Epidermal melanocyte (primary cell): Measurements from ENCODE around the gene ODC1.
"Not testable (repeated sequence)": the region's sequence is repeated elsewhere in the genome, so short reads cannot be mapped to it uniquely, and the experiment has no call there.

Experiments used
- DNase-seq: peaks from one replicate; pipeline ENCODE4 v3.0.0; 2011; ENCODE audit warnings: low spot score; ENCODE audit not compliant: insufficient read length

Gene ODC1

DNA sequence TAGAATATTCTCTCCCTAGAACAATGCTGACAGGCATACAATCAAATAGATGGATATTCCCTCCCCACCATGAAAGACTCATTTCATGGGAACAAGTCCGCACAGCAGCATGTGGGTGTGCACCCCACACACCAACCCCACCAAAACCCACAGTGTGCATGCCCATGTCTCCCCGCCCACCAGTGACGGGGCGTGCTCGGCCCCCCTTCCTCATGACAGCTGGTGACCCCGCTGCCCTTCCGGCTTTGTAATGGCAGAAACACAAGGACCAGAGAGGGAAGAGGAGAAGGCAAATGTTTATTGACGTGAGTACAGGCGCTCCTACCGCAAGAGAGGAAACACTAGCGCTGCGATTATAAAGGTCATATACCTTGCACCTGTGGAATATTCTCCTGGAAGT lies 30.8 kb upstream of the ODC1 start:
- DNase-seq: no peak

GRCh38 chr2:10478298-10478625 lies 30.1 kb upstream of the ODC1 start:
- no peak for DNase-seq

- no peak for DNase-seq
These were observed 29.5 kb upstream of the ODC1 start for GRCh38 chr2:10477443-10478297.

GRCh38 chr2:10476723-10477442 lies 28.8 kb upstream of the ODC1 start:
- DNase-seq: no peak

DNA sequence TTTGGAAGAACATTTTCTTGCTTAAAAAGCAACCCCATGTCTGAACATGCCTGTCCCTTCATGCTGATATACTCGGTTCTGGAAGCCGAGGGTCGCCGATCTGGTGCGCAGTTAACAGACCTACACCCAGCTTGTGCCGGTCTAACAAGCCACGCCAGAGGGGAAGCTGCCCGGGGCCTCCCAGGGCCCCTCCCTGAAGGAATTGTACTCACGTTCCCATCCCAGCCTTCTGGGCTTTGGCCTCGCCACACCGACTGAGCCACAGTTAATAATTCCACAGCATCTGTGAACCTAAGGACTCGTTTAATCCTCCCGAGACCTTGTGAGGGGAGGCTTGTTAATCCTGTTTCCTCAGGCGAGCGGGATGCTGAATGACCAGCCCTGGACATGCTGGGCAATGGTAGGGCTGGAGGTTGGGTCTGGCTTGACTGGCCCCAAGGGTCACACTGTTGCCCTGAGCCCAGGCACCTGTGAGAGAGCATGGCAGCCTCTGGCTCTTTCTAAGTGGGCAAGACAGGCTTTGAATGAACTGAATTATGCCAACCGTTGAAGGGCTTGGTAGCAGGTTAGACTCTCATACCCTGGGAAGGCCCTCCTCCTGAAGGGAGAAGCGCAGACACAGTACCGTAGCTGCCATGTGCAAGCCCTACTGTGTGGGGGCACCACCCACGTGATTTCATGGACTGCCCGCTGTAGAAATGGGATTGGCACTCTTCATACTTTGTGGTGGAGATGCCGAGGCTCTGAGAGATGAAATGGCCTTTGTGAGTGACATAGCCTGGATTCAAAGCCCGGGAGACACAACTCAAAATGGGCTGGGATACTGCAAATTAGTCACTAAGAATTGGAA lies 27.9 kb upstream of the ODC1 start:
- DNase-seq: no peak

DNA sequence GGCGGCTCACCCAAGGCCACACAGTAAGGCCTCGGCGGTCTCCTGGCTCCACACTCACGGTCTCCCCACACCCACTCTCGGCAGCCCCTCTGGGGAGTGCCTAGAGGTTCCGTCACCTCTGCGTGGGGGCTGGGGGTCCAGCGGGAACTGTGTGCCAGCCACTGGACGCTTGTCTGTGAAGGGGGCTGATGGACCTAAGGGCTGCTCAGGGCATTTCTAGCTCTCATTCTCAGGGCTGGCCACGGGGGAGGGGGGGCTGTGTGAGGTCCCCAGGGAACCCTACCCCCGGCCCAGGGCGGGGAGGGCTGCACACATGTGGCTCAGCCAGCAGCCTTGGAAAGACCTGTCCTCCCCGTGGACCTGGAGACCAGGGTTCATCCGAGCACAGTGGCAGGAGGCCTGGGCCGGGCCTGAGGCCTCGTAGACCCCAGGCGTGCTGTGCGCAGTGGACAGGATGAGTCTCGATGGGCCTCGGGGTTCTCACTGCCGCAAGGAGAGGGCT lies 27.1 kb upstream of the ODC1 start:
- DNase-seq: no peak

DNA sequence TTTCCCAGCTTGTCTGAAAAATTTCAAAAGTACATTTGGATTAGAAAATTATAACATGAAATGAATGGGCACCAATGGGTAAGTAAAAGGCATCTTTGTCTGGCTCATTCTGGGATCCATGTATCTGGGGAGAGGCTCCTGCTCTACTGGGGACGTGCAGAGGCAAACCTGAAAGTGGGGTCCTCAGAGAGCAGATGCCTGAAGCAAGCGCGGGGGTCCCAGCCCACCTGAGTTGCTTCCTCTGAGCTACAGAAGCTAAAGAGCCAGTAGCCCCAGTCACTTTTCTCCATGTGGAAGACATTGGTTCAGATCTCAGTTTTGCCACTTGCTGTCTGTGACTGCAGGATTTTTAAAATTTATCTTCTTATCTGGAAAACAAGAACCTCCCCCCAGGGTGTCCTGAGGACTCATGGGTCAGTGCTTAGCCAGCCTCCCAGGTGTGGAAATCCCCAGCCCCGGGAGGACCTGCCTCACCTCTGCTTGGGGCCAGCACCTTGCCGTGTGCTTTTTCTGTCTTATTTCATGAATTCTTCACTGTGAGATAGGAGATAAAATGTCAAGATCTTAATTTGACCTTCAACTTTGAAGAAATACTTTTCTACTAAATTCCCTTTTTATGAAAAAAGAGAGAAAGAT lies 25.1 kb upstream of the ODC1 start:
- DNase-seq: no peak

GRCh38 chr2:10471955-10472354 lies 23.8 kb upstream of the ODC1 start:
- DNase-seq: no peak

DNA sequence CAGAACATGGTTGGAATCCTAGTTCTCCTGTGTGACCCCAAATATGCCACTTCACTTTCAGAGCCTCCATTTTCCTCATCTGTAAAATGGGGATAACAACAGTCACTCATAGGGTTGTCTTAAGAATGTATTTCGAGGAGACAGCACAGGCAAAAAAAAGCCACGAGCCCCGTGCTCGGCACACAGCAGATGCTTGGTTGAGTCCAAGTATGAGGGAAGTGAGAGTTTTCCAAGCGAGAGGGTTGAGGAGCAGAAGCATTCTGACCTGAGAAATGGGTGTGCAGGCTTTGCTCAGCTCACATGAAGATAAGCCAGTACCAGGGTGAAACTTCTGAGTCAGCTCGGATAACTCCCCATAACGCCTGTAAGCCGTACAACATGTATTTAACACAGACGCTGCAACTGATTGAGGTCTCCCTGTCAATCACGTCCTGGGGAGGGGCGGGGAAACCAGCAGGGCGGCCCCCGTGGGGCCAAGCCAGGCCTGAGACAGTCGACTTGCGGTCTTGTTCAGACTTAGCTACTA lies 23.0 kb upstream of the ODC1 start:
- DNase-seq: no peak

GRCh38 chr2:10469955-10470608 lies 22.0 kb upstream of the ODC1 start:
- no peak for DNase-seq

GRCh38 chr2:10469301-10469700 lies 21.2 kb upstream of the ODC1 start:
- DNase-seq: no peak

DNA sequence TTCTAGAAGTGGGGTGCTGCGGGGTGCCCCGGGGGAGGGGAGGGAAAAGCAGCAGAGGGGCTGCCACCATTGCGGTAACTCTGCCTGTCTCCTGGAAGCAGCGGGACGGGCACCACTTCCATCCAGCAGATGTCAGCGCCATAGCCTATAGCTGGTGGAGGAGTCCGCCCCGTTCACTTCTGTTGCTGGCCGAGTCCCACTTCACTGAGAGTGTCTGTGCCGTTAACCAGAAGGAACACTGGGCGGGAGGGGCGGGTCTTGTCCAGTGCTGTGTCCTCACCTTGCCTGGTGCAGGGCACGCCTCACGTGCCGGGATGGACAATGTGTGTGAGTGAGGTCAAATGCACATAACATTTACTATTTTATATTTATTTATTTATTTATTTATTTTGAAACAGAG lies 19.3 kb upstream of the ODC1 start:
- no peak for DNase-seq

DNA sequence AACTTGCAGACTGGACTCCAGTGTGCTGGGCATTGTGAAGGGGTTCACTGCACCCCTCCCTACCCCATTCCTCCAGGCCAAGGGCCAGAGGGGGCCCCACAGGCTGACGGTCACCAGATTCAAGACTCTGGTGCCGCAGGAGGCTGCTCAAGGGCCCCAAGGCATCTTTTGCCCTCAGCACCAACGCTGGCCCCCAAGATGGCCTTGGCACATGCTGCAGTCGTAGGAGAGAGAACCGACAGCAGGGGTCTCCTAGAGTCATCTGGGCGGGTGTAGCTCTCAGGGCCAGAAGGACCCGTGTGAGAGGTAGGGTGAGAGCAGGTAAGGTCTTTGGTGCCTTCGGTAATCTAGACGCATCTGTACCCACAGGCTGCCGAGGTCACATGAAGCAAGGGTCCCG lies 18.7 kb upstream of the ODC1 start:
- DNase-seq: no peak

DNA sequence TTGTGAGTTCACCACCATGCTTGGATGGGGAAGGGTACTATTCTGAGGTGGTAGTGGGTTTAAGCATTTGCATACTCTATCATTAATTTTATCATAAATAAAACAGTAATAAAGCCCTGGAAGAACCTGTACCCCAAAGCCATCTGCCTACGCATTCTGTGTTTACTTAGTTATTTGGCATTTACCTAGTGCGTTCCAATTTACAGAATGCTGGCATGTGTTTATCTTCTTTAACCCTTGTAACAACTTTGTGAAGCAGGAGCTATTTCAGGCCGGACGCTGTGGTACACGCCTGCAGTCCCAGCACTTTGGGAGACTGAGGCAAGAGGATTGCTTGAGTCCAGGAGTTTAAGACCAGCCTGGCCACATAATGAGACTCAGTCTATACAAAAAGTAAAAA lies 17.8 kb upstream of the ODC1 start:
- no peak for DNase-seq

DNA sequence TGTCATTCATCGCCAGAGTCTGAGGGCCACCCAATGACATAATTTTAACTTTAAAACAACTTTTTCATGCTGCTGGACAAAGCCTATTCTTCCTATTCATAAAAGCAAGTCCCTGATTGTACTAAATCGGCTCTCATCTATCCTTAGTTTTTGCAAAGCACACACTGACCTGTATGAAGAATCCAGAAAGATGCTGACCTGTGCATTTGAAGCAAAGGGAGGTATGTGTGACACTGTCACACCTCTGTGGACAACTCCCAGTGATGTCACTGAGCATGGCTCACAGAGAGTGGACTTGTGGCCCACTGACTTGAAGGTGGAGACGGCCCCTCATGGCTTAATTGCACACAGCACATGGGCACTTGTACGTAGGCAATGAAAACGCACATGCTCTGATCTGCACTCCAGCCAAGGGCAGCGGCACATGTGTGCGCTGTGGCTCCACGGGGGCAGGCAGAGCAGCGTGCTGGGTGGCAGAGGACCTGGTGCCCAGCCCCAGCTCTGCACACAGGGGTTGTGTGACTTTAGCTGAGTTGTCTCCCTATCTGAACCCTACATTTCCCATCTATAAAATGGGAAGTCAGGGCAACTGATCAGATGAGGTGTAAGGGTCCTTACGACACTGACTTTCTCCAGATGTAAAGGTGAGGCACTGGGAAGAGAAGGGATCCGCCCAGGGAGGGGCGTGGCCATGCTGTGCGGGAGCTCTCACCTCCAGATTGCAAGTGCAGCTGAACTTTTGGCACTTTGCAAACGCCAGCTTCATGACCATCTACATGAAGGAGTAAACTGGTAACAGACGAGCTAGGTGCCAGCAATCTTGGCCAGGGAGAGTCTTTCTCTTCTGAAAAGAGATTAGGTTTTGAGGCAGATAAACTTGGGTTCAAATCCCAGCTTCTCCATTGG lies 14.3 kb upstream of the ODC1 start:
- no peak for DNase-seq

GRCh38 chr2:10460366-10460796 lies 12.3 kb upstream of the ODC1 start:
- DNase-seq: no peak

DNA sequence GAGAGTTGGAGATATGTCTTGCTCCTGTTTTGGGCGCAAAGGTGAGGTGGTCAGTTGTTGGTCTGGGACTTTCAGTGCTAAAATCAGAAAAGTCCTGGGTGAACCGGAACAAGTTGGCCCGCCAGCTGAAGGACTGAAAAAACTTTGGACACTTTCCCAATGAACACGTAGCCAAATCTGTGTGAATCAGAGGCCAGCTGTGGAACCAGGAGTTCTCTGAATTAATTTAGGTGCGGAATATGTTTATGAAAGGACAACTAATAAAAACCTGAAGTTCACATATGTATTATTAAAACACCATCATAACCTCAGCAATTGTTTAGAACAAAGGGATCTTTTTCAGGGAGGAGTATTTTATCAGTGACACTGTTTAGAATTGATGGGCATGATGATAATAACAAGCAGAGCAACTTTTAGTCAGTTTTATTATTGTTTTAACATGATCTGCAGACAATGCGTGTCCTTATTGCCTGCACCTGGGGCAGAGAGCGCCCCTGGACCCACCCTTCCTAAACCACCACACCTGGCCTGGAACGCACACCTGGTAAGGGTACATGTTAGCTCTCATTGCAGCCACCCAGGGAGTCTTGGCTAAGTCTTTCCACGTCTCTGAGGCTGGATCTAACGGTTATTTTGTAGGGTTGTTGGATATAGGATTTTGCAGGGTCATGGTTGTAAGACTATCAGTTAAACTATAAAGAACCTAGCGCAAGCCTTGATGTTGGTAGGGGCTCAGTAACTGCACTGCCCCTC lies 9.9 kb upstream of the ODC1 start:
- DNase-seq: no peak

DNA sequence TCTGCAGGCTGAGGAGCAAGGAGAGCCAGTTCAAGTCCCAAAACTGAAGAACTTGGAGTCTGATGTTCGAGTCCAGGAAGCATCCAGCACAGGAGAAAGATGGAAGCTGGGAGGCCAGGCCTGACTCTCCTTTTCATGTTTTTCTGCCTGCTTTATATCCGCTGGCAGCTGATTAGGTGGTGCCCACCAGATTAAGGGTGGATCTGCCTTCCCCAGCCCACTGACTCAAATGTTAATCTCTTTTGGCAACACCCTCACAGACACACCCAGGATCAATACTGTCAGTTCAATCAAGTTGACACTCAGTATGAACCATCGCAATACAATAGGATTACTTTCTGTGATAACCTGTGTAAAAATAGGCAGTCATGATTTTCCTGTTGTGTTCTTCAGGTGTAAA lies 9.1 kb upstream of the ODC1 start:
- DNase-seq: not testable (repeated sequence)

- DNase-seq: no peak
These were observed 6.4 kb upstream of the ODC1 start for GRCh38 chr2:10454505-10454904.
